SK-N-SH treated with all-trans-retinoic acid at 6 μM for 48 hours (cell line): ENCODE results near the gene MRPL57.

ENCODE experiments used
- ARNTL ChIP-seq: fragments of 450-650 bp; formaldehyde crosslinking; IDR thresholded peaks from 2 replicates; pipeline ENCODE4 v1.5.0; 2020; ENCODE audit warnings: low read depth, mild to moderate bottlenecking, moderate library complexity, borderline replicate concordance
- OSR1 ChIP-seq: fragments of 250-450 bp; sonication (Bioruptor Pico); IDR thresholded peaks from 2 replicates; pipeline ENCODE4 v1.8.0; 2022; ENCODE audit warnings: moderate library complexity, mild to moderate bottlenecking, inconsistent platforms
- PATZ1 ChIP-seq: fragments of 250-450 bp; sonication (Bioruptor Pico); IDR thresholded peaks from 2 replicates; pipeline ENCODE4 v1.8.0; 2020; ENCODE audit warnings: mild to moderate bottlenecking, moderate library complexity, borderline replicate concordance
- TOX ChIP-seq: fragments of 250-450 bp; sonication (Bioruptor Pico); IDR thresholded peaks from 2 replicates; pipeline ENCODE4 v1.8.0; 2021; ENCODE audit warnings: mild to moderate bottlenecking, moderate library complexity, borderline replicate concordance
- ZFP30 ChIP-seq: fragments of 450-650 bp; formaldehyde crosslinking; IDR thresholded peaks from 2 replicates; pipeline ENCODE4 v1.5.0; 2022; ENCODE audit warnings: mild to moderate bottlenecking, moderate library complexity
- ZNF565 ChIP-seq: fragments of 450-650 bp; formaldehyde crosslinking; conservative IDR thresholded peaks from 2 replicates; pipeline ENCODE4 v1.5.0; 2020; ENCODE audit warnings: low read depth, mild to moderate bottlenecking, moderate library complexity
- TF ChIP-seq, protein P1 (sequence below): fragments of 250-450 bp; sonication (Bioruptor Pico); IDR thresholded peaks from 2 replicates; pipeline ENCODE4 v1.5.0; 2020; ENCODE audit warnings: mild to moderate bottlenecking, moderate library complexity

DNA sequence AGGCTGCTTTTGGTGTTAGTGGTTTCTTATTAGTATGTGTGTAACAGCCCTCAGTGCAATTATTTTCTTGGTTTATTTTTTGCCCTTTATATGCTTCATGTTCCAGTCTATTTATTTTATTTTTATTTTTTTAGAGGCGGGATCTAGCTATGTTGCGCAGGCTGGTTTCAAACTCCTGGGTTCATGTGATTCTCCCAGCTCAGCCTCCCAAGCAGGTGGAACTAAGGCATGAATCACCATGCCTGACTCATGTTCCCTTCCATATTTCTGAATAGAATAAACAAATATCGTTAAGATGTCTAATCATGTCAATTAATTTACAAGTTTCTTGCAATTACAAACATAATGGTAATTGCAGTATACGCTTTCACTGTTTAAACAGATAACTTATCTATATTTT, 11.8 kb upstream of the MRPL57 start:
- TF ChIP-seq OSR1 (no peak), TOX (CRISPR knock-in tag) (no peak), PATZ1 (CRISPR knock-in tag) (no peak), ZNF565 (CRISPR knock-in tag) (no peak), ARNTL (CRISPR knock-in tag) (no peak), ZFP30 (CRISPR knock-in tag) (no peak)
- TF ChIP-seq, protein P1, sequence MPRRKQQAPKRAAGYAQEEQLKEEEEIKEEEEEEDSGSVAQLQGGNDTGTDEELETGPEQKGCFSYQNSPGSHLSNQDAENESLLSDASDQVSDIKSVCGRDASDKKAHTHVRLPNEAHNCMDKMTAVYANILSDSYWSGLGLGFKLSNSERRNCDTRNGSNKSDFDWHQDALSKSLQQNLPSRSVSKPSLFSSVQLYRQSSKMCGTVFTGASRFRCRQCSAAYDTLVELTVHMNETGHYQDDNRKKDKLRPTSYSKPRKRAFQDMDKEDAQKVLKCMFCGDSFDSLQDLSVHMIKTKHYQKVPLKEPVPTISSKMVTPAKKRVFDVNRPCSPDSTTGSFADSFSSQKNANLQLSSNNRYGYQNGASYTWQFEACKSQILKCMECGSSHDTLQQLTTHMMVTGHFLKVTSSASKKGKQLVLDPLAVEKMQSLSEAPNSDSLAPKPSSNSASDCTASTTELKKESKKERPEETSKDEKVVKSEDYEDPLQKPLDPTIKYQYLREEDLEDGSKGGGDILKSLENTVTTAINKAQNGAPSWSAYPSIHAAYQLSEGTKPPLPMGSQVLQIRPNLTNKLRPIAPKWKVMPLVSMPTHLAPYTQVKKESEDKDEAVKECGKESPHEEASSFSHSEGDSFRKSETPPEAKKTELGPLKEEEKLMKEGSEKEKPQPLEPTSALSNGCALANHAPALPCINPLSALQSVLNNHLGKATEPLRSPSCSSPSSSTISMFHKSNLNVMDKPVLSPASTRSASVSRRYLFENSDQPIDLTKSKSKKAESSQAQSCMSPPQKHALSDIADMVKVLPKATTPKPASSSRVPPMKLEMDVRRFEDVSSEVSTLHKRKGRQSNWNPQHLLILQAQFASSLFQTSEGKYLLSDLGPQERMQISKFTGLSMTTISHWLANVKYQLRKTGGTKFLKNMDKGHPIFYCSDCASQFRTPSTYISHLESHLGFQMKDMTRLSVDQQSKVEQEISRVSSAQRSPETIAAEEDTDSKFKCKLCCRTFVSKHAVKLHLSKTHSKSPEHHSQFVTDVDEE (CRISPR knock-in tag), result no peak
